Measurements from ENCODE around the gene KDM4C. TPM values are rescaled to one million over a fixed set of nuclear protein-coding genes. Genes with fewer than 3 reads are reported as not detected.
"Not testable (repeated sequence)": the region's sequence is repeated elsewhere in the genome, so short reads cannot be mapped to it uniquely, and the experiment has no call there.

The KDM4C gene
- total RNA-seq, 1 experiment from 2014 or later: 61.1 TPM

- no peak overlapping the region for H3K4me3 ChIP-seq (ENCODE audit: low read length)
- H3K9ac ChIP-seq (ENCODE audit: low read length): no peak overlapping the region
- H3K9me3 ChIP-seq (ENCODE audit: low read length): no peaks in the 10 kb centered on the region
- no peaks in the 10 kb centered on the region for H3K9me2 ChIP-seq (replicated peaks; ENCODE audit: insufficient read depth, low read length)
- H4K20me1 ChIP-seq (ENCODE audit: insufficient read depth, low read depth, low read length): no peaks in the 10 kb centered on the region
- no peak for DNase-seq
- H3K27ac ChIP-seq (ENCODE audit: low read length): no peak overlapping the region
- no peak overlapping the region for H2AFZ ChIP-seq (ENCODE audit: low read length)
- H3K4me2 ChIP-seq (ENCODE audit: low read depth, low read length, poor library complexity, severe bottlenecking): no peak overlapping the region
- H3K27me3 ChIP-seq (ENCODE audit: low read length): no peaks in the 10 kb centered on the region
- H3K4me1 ChIP-seq (ENCODE audit: low read length): no peaks in the 10 kb centered on the region
- H3K36me3 ChIP-seq (ENCODE audit: insufficient read depth, low read length): no peaks in the 10 kb centered on the region
- H3K79me2 ChIP-seq (ENCODE audit: low read length): peaks cover 12% of the 10 kb centered on the region
These were observed 188.9 kb downstream of the KDM4C start for GRCh38 chr9:6946583-6947166.

- peaks cover 21% of the 10 kb centered on the region for H3K79me2 ChIP-seq (ENCODE audit: low read length)
- H3K27me3 ChIP-seq (ENCODE audit: low read length); H3K9me3 ChIP-seq (ENCODE audit: low read length); H3K9me2 ChIP-seq (replicated peaks; ENCODE audit: insufficient read depth, low read length); DNase-seq; H3K9ac ChIP-seq (ENCODE audit: low read length); H4K20me1 ChIP-seq (ENCODE audit: insufficient read depth, low read depth, low read length); H3K4me3 ChIP-seq (ENCODE audit: low read length); H3K4me1 ChIP-seq (ENCODE audit: low read length); H3K4me2 ChIP-seq (ENCODE audit: low read depth, low read length, poor library complexity, severe bottlenecking); H3K36me3 ChIP-seq (ENCODE audit: insufficient read depth, low read length); H2AFZ ChIP-seq (ENCODE audit: low read length); H3K27ac ChIP-seq (ENCODE audit: low read length): not testable (repeated sequence)
These were observed 191.1 kb downstream of the KDM4C start for GRCh38 chr9:6948921-6949320.

- Histone ChIP-seq H3K9me3 (ENCODE audit: low read length) (no peaks in the 10 kb centered on the region), H3K9me2 (replicated peaks; ENCODE audit: insufficient read depth, low read length) (no peaks in the 10 kb centered on the region), H3K27me3 (ENCODE audit: low read length) (no peaks in the 10 kb centered on the region), H3K4me1 (ENCODE audit: low read length) (peaks cover 15% of the 10 kb centered on the region), H3K9ac (ENCODE audit: low read length) (no peak overlapping the region), H3K4me2 (ENCODE audit: low read depth, low read length, poor library complexity, severe bottlenecking) (no peak overlapping the region), H3K79me2 (ENCODE audit: low read length) (peaks cover 43% of the 10 kb centered on the region), H2AFZ (ENCODE audit: low read length) (no peak overlapping the region), H3K36me3 (ENCODE audit: insufficient read depth, low read length) (no peaks in the 10 kb centered on the region), H3K27ac (ENCODE audit: low read length) (no peak overlapping the region), H4K20me1 (ENCODE audit: insufficient read depth, low read depth, low read length) (no peaks in the 10 kb centered on the region), H3K4me3 (ENCODE audit: low read length) (no peak overlapping the region)
- DNase-seq: no peak
These were observed 197.6 kb downstream of the KDM4C start for GRCh38 chr9:6955251-6955921.

GRCh38 chr9:6956879-6957278 is 199.1 kb downstream of the KDM4C start:
- Histone ChIP-seq H2AFZ (ENCODE audit: low read length) (no peak overlapping the region), H3K36me3 (ENCODE audit: insufficient read depth, low read length) (no peaks in the 10 kb centered on the region), H3K9me2 (replicated peaks; ENCODE audit: insufficient read depth, low read length) (no peaks in the 10 kb centered on the region), H3K4me2 (ENCODE audit: low read depth, low read length, poor library complexity, severe bottlenecking) (no peak overlapping the region), H3K9ac (ENCODE audit: low read length) (no peak overlapping the region), H3K27ac (ENCODE audit: low read length) (no peak overlapping the region), H3K9me3 (ENCODE audit: low read length) (no peaks in the 10 kb centered on the region), H4K20me1 (ENCODE audit: insufficient read depth, low read depth, low read length) (no peaks in the 10 kb centered on the region), H3K79me2 (ENCODE audit: low read length) (peaks cover 42% of the 10 kb centered on the region), H3K4me1 (ENCODE audit: low read length) (peaks cover 19% of the 10 kb centered on the region), H3K4me3 (ENCODE audit: low read length) (no peak overlapping the region), H3K27me3 (ENCODE audit: low read length) (no peaks in the 10 kb centered on the region)
- DNase-seq: no peak

DNA sequence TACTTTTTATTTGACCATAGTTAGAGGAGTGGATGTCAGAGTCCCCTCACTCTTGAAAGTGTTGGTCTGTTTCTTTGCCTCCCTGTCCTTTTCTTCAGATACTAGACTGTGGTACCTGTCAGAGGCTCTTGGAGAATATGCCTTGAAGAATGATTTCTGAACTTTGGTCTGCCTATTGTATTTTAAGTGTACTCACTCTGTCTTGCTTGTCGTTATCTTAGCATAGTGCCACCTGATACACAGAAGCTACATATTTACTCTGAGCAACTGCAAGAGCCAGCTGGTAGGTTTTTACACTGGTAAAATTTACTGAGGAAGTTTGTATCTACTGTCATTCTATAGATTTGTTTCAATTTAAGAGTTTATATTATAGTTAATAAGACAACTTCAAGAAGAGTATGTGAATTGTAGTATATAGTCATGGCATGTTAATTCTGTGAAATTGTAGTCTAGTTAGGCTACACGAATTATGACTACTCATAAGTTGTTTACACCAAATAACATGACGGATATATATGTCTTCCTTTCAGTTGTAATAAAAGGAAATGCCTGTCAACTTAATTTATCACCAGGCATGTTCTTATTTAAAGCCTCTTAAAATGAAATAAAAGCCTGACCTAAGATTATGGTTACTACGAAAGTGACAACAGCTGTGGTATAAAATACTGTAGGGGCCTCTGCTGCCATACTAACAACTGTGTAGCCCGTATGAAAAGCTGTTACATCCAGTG is 201.7 kb downstream of the KDM4C start:
- Histone ChIP-seq H3K4me3 (ENCODE audit: low read length) (no peak overlapping the region), H3K27me3 (ENCODE audit: low read length) (no peaks in the 10 kb centered on the region), H2AFZ (ENCODE audit: low read length) (no peak overlapping the region), H3K4me1 (ENCODE audit: low read length) (peaks cover 19% of the 10 kb centered on the region), H3K27ac (ENCODE audit: low read length) (no peak overlapping the region), H3K9me2 (replicated peaks; ENCODE audit: insufficient read depth, low read length) (no peaks in the 10 kb centered on the region), H3K9ac (ENCODE audit: low read length) (no peak overlapping the region), H3K79me2 (ENCODE audit: low read length) (peaks cover 31% of the 10 kb centered on the region), H3K4me2 (ENCODE audit: low read depth, low read length, poor library complexity, severe bottlenecking) (peak overlapping the region; percentile 13), H3K36me3 (ENCODE audit: insufficient read depth, low read length) (no peaks in the 10 kb centered on the region), H4K20me1 (ENCODE audit: insufficient read depth, low read depth, low read length) (no peaks in the 10 kb centered on the region), H3K9me3 (ENCODE audit: low read length) (no peaks in the 10 kb centered on the region)
- DNase-seq: no peak

GRCh38 chr9:6960777-6961176 is 203.0 kb downstream of the KDM4C start:
- Histone ChIP-seq H3K27ac (ENCODE audit: low read length) (no peak overlapping the region), H3K9me2 (replicated peaks; ENCODE audit: insufficient read depth, low read length) (no peaks in the 10 kb centered on the region), H3K9ac (ENCODE audit: low read length) (no peak overlapping the region), H4K20me1 (ENCODE audit: insufficient read depth, low read depth, low read length) (no peaks in the 10 kb centered on the region), H3K27me3 (ENCODE audit: low read length) (no peaks in the 10 kb centered on the region), H3K79me2 (ENCODE audit: low read length) (peaks cover 20% of the 10 kb centered on the region), H3K4me3 (ENCODE audit: low read length) (no peak overlapping the region), H2AFZ (ENCODE audit: low read length) (no peak overlapping the region), H3K36me3 (ENCODE audit: insufficient read depth, low read length) (no peaks in the 10 kb centered on the region), H3K4me2 (ENCODE audit: low read depth, low read length, poor library complexity, severe bottlenecking) (no peak overlapping the region), H3K4me1 (ENCODE audit: low read length) (peaks cover 19% of the 10 kb centered on the region), H3K9me3 (ENCODE audit: low read length) (no peaks in the 10 kb centered on the region)
- no peak for DNase-seq

GRCh38 chr9:6961845-6962522 is 204.2 kb downstream of the KDM4C start:
- H3K36me3 ChIP-seq (ENCODE audit: insufficient read depth, low read length): no peaks in the 10 kb centered on the region
- no peaks in the 10 kb centered on the region for H4K20me1 ChIP-seq (ENCODE audit: insufficient read depth, low read depth, low read length)
- no peaks in the 10 kb centered on the region for H3K9me3 ChIP-seq (ENCODE audit: low read length)
- no peaks in the 10 kb centered on the region for H3K27me3 ChIP-seq (ENCODE audit: low read length)
- H3K27ac ChIP-seq (ENCODE audit: low read length): no peak overlapping the region
- no peak overlapping the region for H3K9ac ChIP-seq (ENCODE audit: low read length)
- H3K4me3 ChIP-seq (ENCODE audit: low read length): no peak overlapping the region
- peaks cover 19% of the 10 kb centered on the region for H3K4me1 ChIP-seq (ENCODE audit: low read length)
- H3K4me2 ChIP-seq (ENCODE audit: low read depth, low read length, poor library complexity, severe bottlenecking): no peak overlapping the region
- H3K79me2 ChIP-seq (ENCODE audit: low read length): peaks cover 9% of the 10 kb centered on the region
- DNase-seq: no peak
- no peaks in the 10 kb centered on the region for H3K9me2 ChIP-seq (replicated peaks; ENCODE audit: insufficient read depth, low read length)
- H2AFZ ChIP-seq (ENCODE audit: low read length): no peak overlapping the region

- peaks cover 18% of the 10 kb centered on the region; the same call in 1 of the 2 replicates for H3K79me2 ChIP-seq (ENCODE audit: low read length)
- no peak overlapping the region for H3K27ac ChIP-seq (ENCODE audit: low read length)
- H3K4me1 ChIP-seq (ENCODE audit: low read length): peaks cover 2% of the 10 kb centered on the region
- H3K4me3 ChIP-seq (ENCODE audit: low read length): no peak overlapping the region
- no peaks in the 10 kb centered on the region for H3K9me2 ChIP-seq (replicated peaks; ENCODE audit: insufficient read depth, low read length)
- no peaks in the 10 kb centered on the region for H3K9me3 ChIP-seq (ENCODE audit: low read length)
- H2AFZ ChIP-seq (ENCODE audit: low read length): no peak overlapping the region
- H4K20me1 ChIP-seq (ENCODE audit: insufficient read depth, low read depth, low read length): no peaks in the 10 kb centered on the region
- no peaks in the 10 kb centered on the region for H3K27me3 ChIP-seq (ENCODE audit: low read length)
- no peak overlapping the region for H3K9ac ChIP-seq (ENCODE audit: low read length)
- H3K4me2 ChIP-seq (ENCODE audit: low read depth, low read length, poor library complexity, severe bottlenecking): no peak overlapping the region
- no peak for DNase-seq
- H3K36me3 ChIP-seq (ENCODE audit: insufficient read depth, low read length): no peaks in the 10 kb centered on the region
These were observed 207.8 kb downstream of the KDM4C start for GRCh38 chr9:6965566-6965965.

All from Karpas-422 (cell line).